DOHH2 (cell line): ENCODE measurements around the gene CWC22.

Source experiments
- H3F3A ChIP-seq: fragments of 200-600 bp; sonication (generic), shearing (Covaris generic); 2 replicates; pipeline ENCODE4 v1.6.0; 2016; ENCODE audit warnings: antibody characterized with exemption, mild to moderate bottlenecking; ENCODE audit not compliant: control insufficient read depth, insufficient read depth
- H3K27ac ChIP-seq: fragments of 200-600 bp; sonication (generic); 2 replicates; pipeline ENCODE4 v1.5.1; 2014; ENCODE audit warnings: low read depth, mild to moderate bottlenecking, low read length, moderate library complexity
- H3K27me3 ChIP-seq: fragments of 200-600 bp; sonication (generic); 2 replicates; pipeline ENCODE4 v1.6.1; 2014; ENCODE audit warnings: mild to moderate bottlenecking, low read length, mixed read lengths; ENCODE audit not compliant: control insufficient read depth
- H3K36me3 ChIP-seq: fragments of 200-600 bp; sonication (generic); 2 replicates; pipeline ENCODE4 v1.6.1; 2014; ENCODE audit warnings: mild to moderate bottlenecking, low read length, moderate library complexity, mixed read lengths; ENCODE audit not compliant: control insufficient read depth
- H3K4me1 ChIP-seq: fragments of 200-600 bp; sonication (generic); 2 replicates; pipeline ENCODE4 v1.6.1; 2014; ENCODE audit warnings: mild to moderate bottlenecking, low read length, mixed read lengths; ENCODE audit not compliant: control insufficient read depth
- H3K4me2 ChIP-seq: fragments of 200-600 bp; sonication (generic); 2 replicates; pipeline ENCODE4 v1.6.0; 2014; ENCODE audit warnings: mild to moderate bottlenecking, low read length, moderate library complexity
- H3K4me3 ChIP-seq: fragments of 200-600 bp; sonication (generic); 2 replicates; pipeline ENCODE4 v1.5.1; 2014; ENCODE audit warnings: mild to moderate bottlenecking, low read length, mixed read lengths
- H3K79me2 ChIP-seq: fragments of 200-600 bp; sonication (generic); 2 replicates; pipeline ENCODE4 v1.6.1; 2014; ENCODE audit warnings: mild to moderate bottlenecking, low read length, mixed read lengths; ENCODE audit not compliant: control insufficient read depth
- H3K9me2 ChIP-seq: fragments of 200-600 bp; sonication (generic); replicated peaks from 2 replicates; pipeline ENCODE4 v1.6.1; 2014; ENCODE audit warnings: mild to moderate bottlenecking, low read length, mixed read lengths; ENCODE audit not compliant: control insufficient read depth
- H3K9me3 ChIP-seq: fragments of 200-600 bp; sonication (generic); 2 replicates; pipeline ENCODE4 v1.6.1; 2014; ENCODE audit warnings: antibody characterized with exemption, low read length, mixed read lengths; ENCODE audit not compliant: control insufficient read depth, insufficient read depth
- H4K20me1 ChIP-seq: fragments of 200-600 bp; sonication (generic); 2 replicates; pipeline ENCODE4 v1.6.0; 2014; ENCODE audit warnings: low read depth, mild to moderate bottlenecking, antibody characterized with exemption, low read length, moderate library complexity; ENCODE audit not compliant: control insufficient read depth, insufficient read depth
- EZH2phosphoT487 ChIP-seq: fragments of 200-600 bp; sonication (generic); IDR thresholded peaks from 2 replicates; pipeline ENCODE4 v1.6.1; 2017; ENCODE audit warnings: borderline replicate concordance, mild to moderate bottlenecking, antibody characterized with exemption, low read length, moderate library complexity, mixed read lengths
- TF ChIP-seq, protein P1 (sequence below): fragments of 200-600 bp; sonication (generic); IDR thresholded peaks from one replicate; pipeline ENCODE4 v1.5.1; 2014; ENCODE audit warnings: antibody characterized with exemption, mild to moderate bottlenecking, low read depth, low read length; ENCODE audit not compliant: poor library complexity, severe bottlenecking

The CWC22 gene

DNA sequence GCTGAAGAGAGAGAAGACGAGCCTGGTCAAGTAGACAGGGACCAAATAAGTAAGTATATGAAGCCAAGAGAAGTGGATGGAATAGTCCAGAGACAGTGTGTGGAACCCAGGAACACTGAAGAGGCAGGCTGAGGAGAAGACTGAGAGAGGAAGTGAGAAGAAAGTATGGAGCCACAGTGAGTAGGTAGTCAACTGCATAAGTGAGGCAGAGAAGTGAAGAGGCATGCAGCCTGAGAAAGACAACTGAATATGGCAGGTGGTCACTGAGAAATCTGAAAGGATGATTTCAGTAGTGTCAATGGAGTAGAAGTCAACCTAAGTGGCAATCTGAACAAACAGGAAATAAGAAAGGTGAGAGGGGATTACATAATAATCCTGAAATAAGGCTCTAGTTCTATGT is 55.4 kb downstream of the CWC22 start:
- Histone ChIP-seq H3F3A (no peaks in the 10 kb centered on the region), H3K4me2 (no peak overlapping the region), H3K9me3 (no peaks in the 10 kb centered on the region), H3K27me3 (no peaks in the 10 kb centered on the region), H3K79me2 (no peaks in the 10 kb centered on the region), H4K20me1 (no peaks in the 10 kb centered on the region), H3K4me1 (peaks cover 14% of the 10 kb centered on the region), H3K4me3 (no peak overlapping the region), H3K27ac (no peak overlapping the region), H3K9me2 (no peaks in the 10 kb centered on the region), H3K36me3 (peaks cover 80% of the 10 kb centered on the region)
- TF ChIP-seq, protein P1, sequence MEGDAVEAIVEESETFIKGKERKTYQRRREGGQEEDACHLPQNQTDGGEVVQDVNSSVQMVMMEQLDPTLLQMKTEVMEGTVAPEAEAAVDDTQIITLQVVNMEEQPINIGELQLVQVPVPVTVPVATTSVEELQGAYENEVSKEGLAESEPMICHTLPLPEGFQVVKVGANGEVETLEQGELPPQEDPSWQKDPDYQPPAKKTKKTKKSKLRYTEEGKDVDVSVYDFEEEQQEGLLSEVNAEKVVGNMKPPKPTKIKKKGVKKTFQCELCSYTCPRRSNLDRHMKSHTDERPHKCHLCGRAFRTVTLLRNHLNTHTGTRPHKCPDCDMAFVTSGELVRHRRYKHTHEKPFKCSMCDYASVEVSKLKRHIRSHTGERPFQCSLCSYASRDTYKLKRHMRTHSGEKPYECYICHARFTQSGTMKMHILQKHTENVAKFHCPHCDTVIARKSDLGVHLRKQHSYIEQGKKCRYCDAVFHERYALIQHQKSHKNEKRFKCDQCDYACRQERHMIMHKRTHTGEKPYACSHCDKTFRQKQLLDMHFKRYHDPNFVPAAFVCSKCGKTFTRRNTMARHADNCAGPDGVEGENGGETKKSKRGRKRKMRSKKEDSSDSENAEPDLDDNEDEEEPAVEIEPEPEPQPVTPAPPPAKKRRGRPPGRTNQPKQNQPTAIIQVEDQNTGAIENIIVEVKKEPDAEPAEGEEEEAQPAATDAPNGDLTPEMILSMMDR, result no peak
- no peak for TF ChIP-seq EZH2phosphoT487

DNA sequence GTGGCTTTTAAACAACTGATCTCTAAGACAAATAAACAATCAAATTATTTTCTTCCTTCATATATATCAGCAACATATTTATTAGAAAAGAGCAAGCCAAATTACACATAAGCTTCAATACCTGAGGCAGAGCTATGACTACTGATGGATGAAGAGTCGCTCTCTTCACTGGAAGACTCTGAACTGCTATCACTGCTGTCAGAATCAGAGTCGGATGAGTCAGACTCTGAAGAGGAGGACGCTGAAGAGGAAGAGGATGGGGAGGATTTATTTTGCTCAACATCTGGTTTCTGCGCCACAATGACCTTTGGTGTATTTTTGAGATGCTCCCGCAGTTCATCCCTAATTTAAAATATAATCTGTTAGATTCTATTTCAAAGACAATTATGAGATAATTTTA is 56.7 kb downstream of the CWC22 start:
- TF ChIP-seq, protein P1, result no peak
- no peak for TF ChIP-seq EZH2phosphoT487
- H3K27ac ChIP-seq, result no peak overlapping the region
- H3K27me3 ChIP-seq, result no peaks in the 10 kb centered on the region
- peaks cover 85% of the 10 kb centered on the region for H3K36me3 ChIP-seq
- no peaks in the 10 kb centered on the region for H3K9me3 ChIP-seq
- H3K79me2 ChIP-seq, result no peaks in the 10 kb centered on the region
- no peaks in the 10 kb centered on the region for H4K20me1 ChIP-seq
- no peak overlapping the region for H3K4me3 ChIP-seq
- H3K9me2 ChIP-seq, result no peaks in the 10 kb centered on the region
- H3F3A ChIP-seq, result no peaks in the 10 kb centered on the region
- H3K4me1 ChIP-seq, result peaks cover 14% of the 10 kb centered on the region
- no peak overlapping the region for H3K4me2 ChIP-seq

DNA sequence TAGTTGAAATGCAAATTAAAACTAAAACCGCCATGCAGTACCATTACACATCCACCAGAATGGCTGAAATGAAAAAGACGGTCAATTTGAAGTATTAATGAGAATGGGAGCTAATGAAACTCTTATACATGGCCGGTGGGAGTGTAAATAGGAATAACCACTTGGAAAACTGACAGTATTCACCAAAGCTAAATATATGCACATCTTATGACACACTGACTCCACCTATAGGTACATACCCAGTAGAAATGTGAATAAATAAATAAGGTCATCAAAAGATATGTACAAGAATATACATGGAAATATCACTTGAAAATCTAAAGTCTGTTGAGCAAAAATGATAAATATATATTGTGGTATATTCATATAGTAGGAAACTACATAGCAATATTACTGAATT is 57.7 kb downstream of the CWC22 start:
- H3K79me2 ChIP-seq, result no peaks in the 10 kb centered on the region
- H3K9me3 ChIP-seq, result no peaks in the 10 kb centered on the region
- H4K20me1 ChIP-seq, result no peaks in the 10 kb centered on the region
- no peak overlapping the region for H3K4me2 ChIP-seq
- H3K36me3 ChIP-seq, result peaks cover 89% of the 10 kb centered on the region
- H3K27me3 ChIP-seq, result no peaks in the 10 kb centered on the region
- H3K4me1 ChIP-seq, result peaks cover 14% of the 10 kb centered on the region
- no peaks in the 10 kb centered on the region for H3F3A ChIP-seq
- no peak overlapping the region for H3K27ac ChIP-seq
- TF ChIP-seq EZH2phosphoT487, result no peak
- TF ChIP-seq, protein P1, result no peak
- no peak overlapping the region for H3K4me3 ChIP-seq
- H3K9me2 ChIP-seq, result no peaks in the 10 kb centered on the region

DNA sequence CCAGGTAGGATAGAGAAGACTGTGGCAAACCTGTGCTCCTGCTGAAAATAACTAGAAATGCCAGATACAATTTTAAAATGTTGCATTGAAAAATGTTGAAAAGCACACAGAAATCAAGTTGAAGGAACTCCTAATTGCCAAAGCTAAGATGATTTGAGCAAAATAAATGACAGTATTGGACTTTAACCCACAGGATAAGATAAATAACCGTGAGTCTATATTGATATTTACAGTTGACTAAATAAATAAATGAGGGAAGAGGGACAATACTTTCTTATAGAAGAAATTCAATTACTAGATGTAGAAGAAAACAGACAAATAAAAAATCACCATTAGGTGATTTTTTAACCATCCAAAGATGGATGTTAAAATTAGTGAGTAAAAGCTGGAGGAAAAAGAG is 59.0 kb downstream of the CWC22 start:
- Histone ChIP-seq H3K27me3 (no peaks in the 10 kb centered on the region), H3K79me2 (no peaks in the 10 kb centered on the region), H3K4me3 (no peak overlapping the region), H3K36me3 (peaks cover 81% of the 10 kb centered on the region), H4K20me1 (no peaks in the 10 kb centered on the region), H3K27ac (no peak overlapping the region), H3F3A (no peaks in the 10 kb centered on the region), H3K9me3 (no peaks in the 10 kb centered on the region), H3K4me1 (peaks cover 14% of the 10 kb centered on the region), H3K4me2 (no peak overlapping the region), H3K9me2 (no peaks in the 10 kb centered on the region)
- TF ChIP-seq EZH2phosphoT487, result no peak
- TF ChIP-seq, protein P1, result no peak
